Mesothelial cell of epicardium (in vitro differentiated cells): ENCODE results near the gene TOR3A. TPM values are rescaled to one million over a fixed set of nuclear protein-coding genes. Genes with fewer than 3 reads are reported as not detected.
A peak's percentile ranks its signal among the peaks of the same experiment; 100 is the strongest.

Experiments used
- DNase-seq, 2 experiments: peaks; one replicate each; pipeline ENCODE4 v3.0.0; 2021; ENCODE audit warnings: low spot score in 2 of 2; ENCODE audit not compliant: unreplicated experiment in 2 of 2
- H3K27ac Mint-ChIP-seq: 2 replicates; pipeline ENCODE4 v1.8.0; 2021; ENCODE audit warnings: mixed read lengths
- H3K27me3 Mint-ChIP-seq: 2 replicates; pipeline ENCODE4 v1.8.0; 2021; ENCODE audit warnings: low read depth, mixed read lengths
- H3K36me3 Mint-ChIP-seq: 2 replicates; pipeline ENCODE4 v1.8.0; 2021; ENCODE audit warnings: mixed read lengths
- H3K4me1 Mint-ChIP-seq: 2 replicates; pipeline ENCODE4 v1.8.0; 2021; ENCODE audit warnings: mixed read lengths
- H3K4me3 Mint-ChIP-seq: 2 replicates; pipeline ENCODE4 v1.8.0; 2021; ENCODE audit warnings: mild to moderate bottlenecking, moderate library complexity, mixed read lengths
- H3K9me3 Mint-ChIP-seq: 2 replicates; pipeline ENCODE4 v1.8.0; 2021; ENCODE audit warnings: mixed read lengths
- CTCF ChIP-seq: fragments of 200-600 bp; sonication (generic); IDR thresholded peaks from one replicate; pipeline ENCODE4 v1.5.0; 2021; ENCODE audit warnings: antibody characterized with exemption; ENCODE audit not compliant: unreplicated experiment
- total RNA-seq: library from RNA; stranded (reverse); gene quantifications from 3 replicates; pipeline ENCODE4 v1.2.1, GENCODE V29; 2021

TOR3A gene
- total RNA-seq, 1 donor from 2014 or later: 16.5 TPM

GRCh38 chr1:179047636-179047997, 34.3 kb upstream of the TOR3A start:
- peaks cover 25% of the 10 kb centered on the region for H3K36me3 Mint-ChIP-seq
- no peak for DNase-seq
- peak overlapping the region; percentile 24 for H3K27ac Mint-ChIP-seq
- H3K9me3 Mint-ChIP-seq: peaks cover 10% of the 10 kb centered on the region
- H3K4me3 Mint-ChIP-seq: no peak overlapping the region
- H3K27me3 Mint-ChIP-seq: no peaks in the 10 kb centered on the region
- TF ChIP-seq CTCF: no peak
- peaks cover 11% of the 10 kb centered on the region for H3K4me1 Mint-ChIP-seq

- Mint-ChIP-seq H3K9me3 (peaks cover 8% of the 10 kb centered on the region), H3K4me1 (peaks cover 11% of the 10 kb centered on the region), H3K27ac (no peak overlapping the region), H3K36me3 (peaks cover 22% of the 10 kb centered on the region), H3K27me3 (no peaks in the 10 kb centered on the region), H3K4me3 (no peak overlapping the region)
- TF ChIP-seq CTCF: no peak
- DNase-seq: no peak
Measured at GRCh38 chr1:179048339-179049124, 33.3 kb upstream of the TOR3A start.

- no peak for DNase-seq
- peaks cover 16% of the 10 kb centered on the region for H3K9me3 Mint-ChIP-seq
- H3K36me3 Mint-ChIP-seq: peaks cover 38% of the 10 kb centered on the region
- H3K4me1 Mint-ChIP-seq: peaks cover 4% of the 10 kb centered on the region
- H3K27ac Mint-ChIP-seq: no peak overlapping the region
- H3K4me3 Mint-ChIP-seq: no peak overlapping the region
- H3K27me3 Mint-ChIP-seq: no peaks in the 10 kb centered on the region
- TF ChIP-seq CTCF: no peak
Measured at GRCh38 chr1:179052776-179053175, 29.1 kb upstream of the TOR3A start.

- H3K4me3 Mint-ChIP-seq: no peak overlapping the region
- H3K4me1 Mint-ChIP-seq: peaks cover 7% of the 10 kb centered on the region
- TF ChIP-seq CTCF: no peak
- no peaks in the 10 kb centered on the region for H3K27me3 Mint-ChIP-seq
- peaks cover 39% of the 10 kb centered on the region for H3K36me3 Mint-ChIP-seq
- DNase-seq: no peak
- H3K9me3 Mint-ChIP-seq: peaks cover 16% of the 10 kb centered on the region
- H3K27ac Mint-ChIP-seq: no peak overlapping the region
Measured at GRCh38 chr1:179053486-179053885, 28.4 kb upstream of the TOR3A start.

- no peak overlapping the region for H3K4me3 Mint-ChIP-seq
- H3K9me3 Mint-ChIP-seq: peaks cover 16% of the 10 kb centered on the region
- peaks cover 40% of the 10 kb centered on the region for H3K36me3 Mint-ChIP-seq
- H3K27ac Mint-ChIP-seq: no peak overlapping the region
- peaks cover 18% of the 10 kb centered on the region for H3K4me1 Mint-ChIP-seq
- TF ChIP-seq CTCF: no peak
- no peak for DNase-seq
- H3K27me3 Mint-ChIP-seq: no peaks in the 10 kb centered on the region
Measured at GRCh38 chr1:179055937-179056336, 25.9 kb upstream of the TOR3A start.
